ENCODE results near the gene GAR1.

GRCh38 chr4:109801099-109801789 lies 14.3 kb upstream of the GAR1 start:
- TF ChIP-seq CTCF (IDR thresholded peaks at IDR 0.05 in 2 of 3, conservative IDR thresholded peaks at IDR 0.05 in 1 of 3; ENCODE audit: borderline replicate concordance in 1 of 3, insufficient read depth in 1 of 3, low read depth in 2 of 3, low read length in 2 of 3): no peak
- TF ChIP-seq MAX (IDR thresholded peaks at IDR 0.05): no peak

Data from HCT116 (cell line).